Measurements from ENCODE around the gene IL16.
"Not testable (repeated sequence)": the region's sequence is repeated elsewhere in the genome, so short reads cannot be mapped to it uniquely, and the experiment has no call there.

IL16 gene

DNA sequence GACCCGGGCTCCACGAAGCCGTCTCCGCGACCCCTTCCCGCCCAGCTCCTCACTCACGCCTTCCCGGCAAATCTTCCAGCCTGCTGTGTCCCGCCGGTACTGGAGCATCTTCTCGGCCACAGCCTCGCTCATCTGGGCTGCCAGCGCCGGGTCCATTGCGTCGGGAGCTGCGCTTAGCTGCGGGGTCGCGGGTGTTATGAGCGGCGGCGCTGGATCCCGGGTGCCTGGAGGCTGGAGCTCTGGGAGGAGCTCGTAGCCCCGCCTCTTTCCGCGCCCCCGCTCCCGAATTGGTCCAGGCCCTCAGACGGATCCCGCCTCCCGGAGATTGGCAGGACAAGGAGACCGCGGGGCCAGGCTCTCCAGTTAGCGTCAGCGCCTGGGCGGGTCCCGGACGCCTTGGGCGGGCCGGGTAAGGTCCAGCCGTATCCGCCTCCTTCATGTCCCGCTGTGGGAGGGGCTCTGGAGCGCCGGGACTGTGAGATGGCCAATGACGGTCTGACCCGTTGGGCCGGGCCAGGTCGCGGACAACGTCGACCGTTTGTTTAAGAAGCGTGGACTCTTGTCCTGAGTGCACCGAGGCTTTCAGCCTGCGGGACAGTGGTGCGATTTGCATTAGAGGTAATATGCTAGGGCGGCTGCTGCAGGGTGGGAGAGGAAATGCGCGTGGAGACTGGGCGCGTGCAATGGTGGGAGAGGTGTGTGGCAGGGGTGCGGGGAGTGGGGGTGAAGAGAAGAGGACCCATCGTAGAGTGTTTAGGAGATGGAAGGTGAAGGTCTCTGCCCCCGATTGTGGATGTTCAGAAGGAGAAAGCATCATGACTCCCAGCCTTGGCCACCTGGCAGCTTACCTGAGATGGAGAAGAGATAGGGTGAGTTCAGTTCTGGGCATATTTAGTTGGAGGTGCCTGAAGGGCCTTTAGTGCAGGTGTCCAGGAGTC, 127.5 kb downstream of the IL16 start, which contains the start of gene STARD5:
TSS of gene STARD5 (minus strand) at position 198 of the 938 bp plus-strand sequence. CDS start at position 156, 42 bp downstream.
- peaks cover 3% of the 10 kb centered on the region; the same call in 1 of the 2 replicates for H3K36me3 ChIP-seq (ENCODE audit: control insufficient read depth, insufficient read depth, low read length)
- H3K4me3 ChIP-seq (ENCODE audit: low read length), result peak within 1 kb of the TSS; percentile 98
- H3K27ac ChIP-seq (ENCODE audit: low read length), result no peak within 1 kb of the TSS
- no CpG with 5 or more reads among the region's 67 CpGs for WGBS (ENCODE audit: insufficient coverage, insufficient read length)
- H3K27me3 ChIP-seq (ENCODE audit: control insufficient read depth, insufficient read depth, low read length), result no peaks in the 10 kb centered on the region
- H3K9me3 ChIP-seq (ENCODE audit: control insufficient read depth, insufficient read depth, low read length), result no peaks in the 10 kb centered on the region
- 0 out of 2 replicates have a peak, but pooled peaks cover 2% of the 10 kb centered on the region for H3K4me1 ChIP-seq (ENCODE audit: control insufficient read depth, insufficient read depth, low read length)
- DNase-seq (ENCODE audit: low read depth, low spot score), result peak; percentile 92

GRCh38 chr15:81326466-81327212, 130.0 kb downstream of the IL16 start:
- WGBS (ENCODE audit: insufficient coverage, insufficient read length), result no CpG with 5 or more reads among the region's 7 CpGs

GRCh38 chr15:81327516-81327915, 130.8 kb downstream of the IL16 start:
- H3K36me3 ChIP-seq (ENCODE audit: control insufficient read depth, insufficient read depth, low read length), result no peaks in the 10 kb centered on the region
- H3K9me3 ChIP-seq (ENCODE audit: control insufficient read depth, insufficient read depth, low read length), result no peaks in the 10 kb centered on the region
- WGBS (ENCODE audit: insufficient coverage, insufficient read length), result no CpG with 5 or more reads among the region's 3 CpGs
- 0 out of 2 replicates have a peak, but pooled peaks cover 2% of the 10 kb centered on the region for H3K4me1 ChIP-seq (ENCODE audit: control insufficient read depth, insufficient read depth, low read length)
- no peak overlapping the region for H3K4me3 ChIP-seq (ENCODE audit: low read length)
- no peaks in the 10 kb centered on the region for H3K27me3 ChIP-seq (ENCODE audit: control insufficient read depth, insufficient read depth, low read length)
- no peak overlapping the region for H3K27ac ChIP-seq (ENCODE audit: low read length)
- DNase-seq (ENCODE audit: low read depth, low spot score), result no peak

More at GRCh38 chr15:81326466-81327212, 130.0 kb downstream of the IL16 start:
- Histone ChIP-seq H3K36me3 (ENCODE audit: control insufficient read depth, insufficient read depth, low read length) (no peaks in the 10 kb centered on the region), H3K4me3 (ENCODE audit: low read length) (no peak overlapping the region), H3K9me3 (ENCODE audit: control insufficient read depth, insufficient read depth, low read length) (no peaks in the 10 kb centered on the region), H3K27me3 (ENCODE audit: control insufficient read depth, insufficient read depth, low read length) (no peaks in the 10 kb centered on the region), H3K4me1 (ENCODE audit: control insufficient read depth, insufficient read depth, low read length) (0 out of 2 replicates have a peak, but pooled peaks cover 2% of the 10 kb centered on the region), H3K27ac (ENCODE audit: low read length) (no peak overlapping the region)
- no peak for DNase-seq (ENCODE audit: low read depth, low spot score)

DNA sequence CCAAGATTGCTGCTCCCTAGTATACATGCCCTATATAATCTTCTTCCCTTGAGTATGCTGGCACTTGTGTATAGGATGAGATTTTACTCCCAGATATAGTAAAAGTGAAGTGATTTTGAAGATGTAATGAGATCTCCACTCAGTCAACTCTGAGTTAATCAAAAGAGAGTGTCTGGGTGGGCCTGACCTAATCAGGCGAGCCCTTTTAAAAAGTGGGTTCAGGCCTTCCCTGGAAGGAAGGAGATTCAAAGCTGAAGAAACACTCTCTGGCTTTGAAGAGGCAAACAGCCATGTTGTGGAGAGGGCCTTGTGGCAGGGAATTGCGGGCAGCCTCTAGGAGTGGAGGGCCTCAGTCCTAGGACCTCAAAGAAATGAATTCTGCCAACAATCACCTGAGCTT, 132.8 kb downstream of the IL16 start:
- H3K4me1 ChIP-seq (ENCODE audit: control insufficient read depth, insufficient read depth, low read length), result 0 out of 2 replicates have a peak, but pooled peaks cover 2% of the 10 kb centered on the region
- no peaks in the 10 kb centered on the region for H3K36me3 ChIP-seq (ENCODE audit: control insufficient read depth, insufficient read depth, low read length)
- WGBS (ENCODE audit: insufficient coverage, insufficient read length), result no CpG with 5 or more reads among the region's 2 CpGs

DNA sequence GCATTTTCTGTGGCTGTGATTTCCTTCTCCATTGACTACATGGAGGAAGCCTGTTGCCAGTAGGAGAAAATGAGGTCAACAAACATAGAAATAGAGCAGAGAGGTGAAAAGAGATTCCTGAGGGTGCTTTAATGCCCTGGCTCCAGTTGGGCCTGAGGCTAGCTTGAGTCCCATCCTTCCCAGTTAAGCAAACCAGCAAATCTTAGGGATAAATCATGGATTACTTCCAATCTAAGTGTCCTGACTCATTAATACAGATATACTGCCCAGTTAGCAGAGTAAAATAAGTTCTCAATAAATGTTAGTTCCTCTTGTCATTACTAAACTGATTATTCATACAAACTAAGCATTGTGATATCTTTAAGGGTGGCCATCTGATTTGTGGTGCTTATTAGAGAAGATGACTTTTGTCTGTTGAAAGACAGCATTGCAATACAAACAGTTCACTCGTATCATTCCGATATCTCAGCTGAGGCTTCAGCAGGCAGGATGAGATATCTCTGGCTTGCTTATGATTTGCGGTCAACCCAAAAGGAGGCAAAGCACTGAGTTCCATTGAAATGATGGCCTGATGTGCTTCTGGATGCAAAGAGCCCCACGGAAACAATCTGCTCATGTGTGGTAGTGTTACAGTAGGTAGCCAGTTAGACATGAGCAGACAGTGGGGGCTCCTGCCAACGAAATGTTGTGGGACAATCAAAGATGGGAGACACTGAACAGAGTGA, 133.8 kb downstream of the IL16 start:
- Histone ChIP-seq H3K9me3 (ENCODE audit: control insufficient read depth, insufficient read depth, low read length) (no peaks in the 10 kb centered on the region), H3K4me1 (ENCODE audit: control insufficient read depth, insufficient read depth, low read length) (no peaks in the 10 kb centered on the region; the same call in 1 of the 2 replicates), H3K36me3 (ENCODE audit: control insufficient read depth, insufficient read depth, low read length) (no peaks in the 10 kb centered on the region), H3K27ac (ENCODE audit: low read length) (no peak overlapping the region), H3K4me3 (ENCODE audit: low read length) (no peak overlapping the region), H3K27me3 (ENCODE audit: control insufficient read depth, insufficient read depth, low read length) (no peaks in the 10 kb centered on the region)
- WGBS (ENCODE audit: insufficient coverage, insufficient read length), result no CpG with 5 or more reads among the region's 5 CpGs
- DNase-seq (ENCODE audit: low read depth, low spot score), result no peak

More for the DNA sequence above, 132.8 kb downstream of the IL16 start:
- no peak for DNase-seq (ENCODE audit: low read depth, low spot score)
- H3K27ac ChIP-seq (ENCODE audit: low read length), result no peak overlapping the region
- H3K27me3 ChIP-seq (ENCODE audit: control insufficient read depth, insufficient read depth, low read length), result no peaks in the 10 kb centered on the region
- H3K4me3 ChIP-seq (ENCODE audit: low read length), result no peak overlapping the region
- H3K9me3 ChIP-seq (ENCODE audit: control insufficient read depth, insufficient read depth, low read length), result no peaks in the 10 kb centered on the region

DNA sequence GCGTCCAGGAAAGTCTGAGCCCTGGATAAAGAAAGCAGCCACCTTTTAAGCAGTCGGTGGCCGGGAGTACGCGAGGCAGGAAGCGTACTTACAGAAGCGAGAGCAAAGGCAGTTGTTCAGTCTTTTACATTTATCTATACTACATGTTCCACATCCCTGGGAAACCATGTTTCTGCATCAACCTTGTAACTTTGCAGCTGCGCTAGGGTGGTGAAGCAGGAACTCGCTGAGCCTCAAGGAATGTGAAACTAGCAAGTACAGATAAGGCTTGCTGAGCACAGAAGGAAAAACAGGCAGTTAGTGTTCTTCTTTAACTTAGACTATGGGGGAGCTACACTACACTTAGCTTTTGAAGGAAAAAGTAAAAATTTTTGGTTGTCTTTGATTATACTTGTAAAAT, 134.5 kb downstream of the IL16 start:
- H3K27ac ChIP-seq (ENCODE audit: low read length); H3K9me3 ChIP-seq (ENCODE audit: control insufficient read depth, insufficient read depth, low read length); DNase-seq (ENCODE audit: low read depth, low spot score); H3K36me3 ChIP-seq (ENCODE audit: control insufficient read depth, insufficient read depth, low read length); H3K4me3 ChIP-seq (ENCODE audit: low read length); H3K4me1 ChIP-seq (ENCODE audit: control insufficient read depth, insufficient read depth, low read length); H3K27me3 ChIP-seq (ENCODE audit: control insufficient read depth, insufficient read depth, low read length): not testable (repeated sequence)
- no CpG with 5 or more reads among the region's 9 CpGs for WGBS (ENCODE audit: insufficient coverage, insufficient read length)

GRCh38 chr15:81331600-81331999, 134.9 kb downstream of the IL16 start:
- Histone ChIP-seq H3K36me3 (ENCODE audit: control insufficient read depth, insufficient read depth, low read length) (no peaks in the 10 kb centered on the region), H3K9me3 (ENCODE audit: control insufficient read depth, insufficient read depth, low read length) (no peaks in the 10 kb centered on the region), H3K27ac (ENCODE audit: low read length) (no peak overlapping the region), H3K4me3 (ENCODE audit: low read length) (no peak overlapping the region), H3K27me3 (ENCODE audit: control insufficient read depth, insufficient read depth, low read length) (no peaks in the 10 kb centered on the region), H3K4me1 (ENCODE audit: control insufficient read depth, insufficient read depth, low read length) (no peaks in the 10 kb centered on the region; the same call in 1 of the 2 replicates)
- no peak for DNase-seq (ENCODE audit: low read depth, low spot score)
- WGBS (ENCODE audit: insufficient coverage, insufficient read length), result no CpG with 5 or more reads among the region's 15 CpGs

- Histone ChIP-seq H3K9me3 (ENCODE audit: control insufficient read depth, insufficient read depth, low read length) (no peaks in the 10 kb centered on the region), H3K27me3 (ENCODE audit: control insufficient read depth, insufficient read depth, low read length) (no peaks in the 10 kb centered on the region), H3K27ac (ENCODE audit: low read length) (no peak overlapping the region), H3K4me3 (ENCODE audit: low read length) (no peak overlapping the region), H3K4me1 (ENCODE audit: control insufficient read depth, insufficient read depth, low read length) (no peaks in the 10 kb centered on the region; the same call in 1 of the 2 replicates), H3K36me3 (ENCODE audit: control insufficient read depth, insufficient read depth, low read length) (no peaks in the 10 kb centered on the region)
- WGBS (ENCODE audit: insufficient coverage, insufficient read length), result no CpG with 5 or more reads among the region's 12 CpGs
- no peak for DNase-seq (ENCODE audit: low read depth, low spot score)
Observed at GRCh38 chr15:81332326-81332725, 135.6 kb downstream of the IL16 start.

- no CpG with 5 or more reads among the region's 3 CpGs for WGBS (ENCODE audit: insufficient coverage, insufficient read length)
- DNase-seq (ENCODE audit: low read depth, low spot score), result no peak
Observed at GRCh38 chr15:81333363-81333762, 136.7 kb downstream of the IL16 start.

More at GRCh38 chr15:81333363-81333762, 136.7 kb downstream of the IL16 start:
- Histone ChIP-seq H3K4me3 (ENCODE audit: low read length) (no peak overlapping the region), H3K36me3 (ENCODE audit: control insufficient read depth, insufficient read depth, low read length) (no peaks in the 10 kb centered on the region), H3K27ac (ENCODE audit: low read length) (no peak overlapping the region), H3K4me1 (ENCODE audit: control insufficient read depth, insufficient read depth, low read length) (no peaks in the 10 kb centered on the region; the same call in 1 of the 2 replicates), H3K27me3 (ENCODE audit: control insufficient read depth, insufficient read depth, low read length) (no peaks in the 10 kb centered on the region), H3K9me3 (ENCODE audit: control insufficient read depth, insufficient read depth, low read length) (no peaks in the 10 kb centered on the region)
